Measurements from ENCODE around the gene EML4.

DNA sequence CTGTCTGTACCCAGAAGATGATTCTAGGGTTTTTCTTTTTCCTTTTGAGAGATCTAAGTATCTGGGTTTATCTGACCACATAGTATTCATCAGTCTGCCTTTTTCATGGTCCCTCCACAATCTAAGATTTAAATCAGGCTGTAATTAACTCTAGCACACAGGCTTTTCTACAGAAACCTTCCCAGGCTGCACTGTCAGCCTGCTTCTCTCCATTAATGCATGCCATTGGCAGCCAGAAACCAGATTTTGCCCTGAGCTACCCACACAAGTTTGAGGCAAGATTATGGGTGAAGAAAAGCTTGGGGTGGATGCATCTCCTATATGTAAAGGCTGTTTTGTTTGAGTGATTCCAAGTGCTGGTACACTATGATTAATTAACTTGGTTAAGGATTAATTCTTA lies 45.7 kb upstream of the EML4 start:
- no peak for TF ChIP-seq ZNF713 (CRISPR knock-in tag; IDR thresholded peaks at IDR 0.05)
- TF ChIP-seq MYC (CRISPR knock-in tag; IDR thresholded peaks at IDR 0.05; ENCODE audit: borderline replicate concordance), result no peak
- TF ChIP-seq, protein P1, sequence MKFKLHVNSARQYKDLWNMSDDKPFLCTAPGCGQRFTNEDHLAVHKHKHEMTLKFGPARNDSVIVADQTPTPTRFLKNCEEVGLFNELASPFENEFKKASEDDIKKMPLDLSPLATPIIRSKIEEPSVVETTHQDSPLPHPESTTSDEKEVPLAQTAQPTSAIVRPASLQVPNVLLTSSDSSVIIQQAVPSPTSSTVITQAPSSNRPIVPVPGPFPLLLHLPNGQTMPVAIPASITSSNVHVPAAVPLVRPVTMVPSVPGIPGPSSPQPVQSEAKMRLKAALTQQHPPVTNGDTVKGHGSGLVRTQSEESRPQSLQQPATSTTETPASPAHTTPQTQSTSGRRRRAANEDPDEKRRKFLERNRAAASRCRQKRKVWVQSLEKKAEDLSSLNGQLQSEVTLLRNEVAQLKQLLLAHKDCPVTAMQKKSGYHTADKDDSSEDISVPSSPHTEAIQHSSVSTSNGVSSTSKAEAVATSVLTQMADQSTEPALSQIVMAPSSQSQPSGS (CRISPR knock-in tag; IDR thresholded peaks at IDR 0.05), result no peak
- TF ChIP-seq EZH2 (conservative IDR thresholded peaks at IDR 0.05; ENCODE audit: low read depth, low read length), result no peak
- no peak for TF ChIP-seq ZNF124 (CRISPR knock-in tag; IDR thresholded peaks at IDR 0.05)
- TF ChIP-seq CBX5 (CRISPR knock-in tag; IDR thresholded peaks at IDR 0.05; ENCODE audit: borderline replicate concordance), result no peak
- TF ChIP-seq, protein P2, sequence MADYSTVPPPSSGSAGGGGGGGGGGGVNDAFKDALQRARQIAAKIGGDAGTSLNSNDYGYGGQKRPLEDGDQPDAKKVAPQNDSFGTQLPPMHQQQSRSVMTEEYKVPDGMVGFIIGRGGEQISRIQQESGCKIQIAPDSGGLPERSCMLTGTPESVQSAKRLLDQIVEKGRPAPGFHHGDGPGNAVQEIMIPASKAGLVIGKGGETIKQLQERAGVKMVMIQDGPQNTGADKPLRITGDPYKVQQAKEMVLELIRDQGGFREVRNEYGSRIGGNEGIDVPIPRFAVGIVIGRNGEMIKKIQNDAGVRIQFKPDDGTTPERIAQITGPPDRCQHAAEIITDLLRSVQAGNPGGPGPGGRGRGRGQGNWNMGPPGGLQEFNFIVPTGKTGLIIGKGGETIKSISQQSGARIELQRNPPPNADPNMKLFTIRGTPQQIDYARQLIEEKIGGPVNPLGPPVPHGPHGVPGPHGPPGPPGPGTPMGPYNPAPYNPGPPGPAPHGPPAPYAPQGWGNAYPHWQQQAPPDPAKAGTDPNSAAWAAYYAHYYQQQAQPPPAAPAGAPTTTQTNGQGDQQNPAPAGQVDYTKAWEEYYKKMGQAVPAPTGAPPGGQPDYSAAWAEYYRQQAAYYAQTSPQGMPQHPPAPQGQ (CRISPR knock-in tag; IDR thresholded peaks at IDR 0.05; ENCODE audit: borderline replicate concordance), result no peak
- TF ChIP-seq, protein P3, sequence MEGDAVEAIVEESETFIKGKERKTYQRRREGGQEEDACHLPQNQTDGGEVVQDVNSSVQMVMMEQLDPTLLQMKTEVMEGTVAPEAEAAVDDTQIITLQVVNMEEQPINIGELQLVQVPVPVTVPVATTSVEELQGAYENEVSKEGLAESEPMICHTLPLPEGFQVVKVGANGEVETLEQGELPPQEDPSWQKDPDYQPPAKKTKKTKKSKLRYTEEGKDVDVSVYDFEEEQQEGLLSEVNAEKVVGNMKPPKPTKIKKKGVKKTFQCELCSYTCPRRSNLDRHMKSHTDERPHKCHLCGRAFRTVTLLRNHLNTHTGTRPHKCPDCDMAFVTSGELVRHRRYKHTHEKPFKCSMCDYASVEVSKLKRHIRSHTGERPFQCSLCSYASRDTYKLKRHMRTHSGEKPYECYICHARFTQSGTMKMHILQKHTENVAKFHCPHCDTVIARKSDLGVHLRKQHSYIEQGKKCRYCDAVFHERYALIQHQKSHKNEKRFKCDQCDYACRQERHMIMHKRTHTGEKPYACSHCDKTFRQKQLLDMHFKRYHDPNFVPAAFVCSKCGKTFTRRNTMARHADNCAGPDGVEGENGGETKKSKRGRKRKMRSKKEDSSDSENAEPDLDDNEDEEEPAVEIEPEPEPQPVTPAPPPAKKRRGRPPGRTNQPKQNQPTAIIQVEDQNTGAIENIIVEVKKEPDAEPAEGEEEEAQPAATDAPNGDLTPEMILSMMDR (CRISPR knock-in tag; IDR thresholded peaks at IDR 0.05), result no peak
- no peak for TF ChIP-seq SIN3A (IDR thresholded peaks at IDR 0.05; ENCODE audit: borderline replicate concordance, low read depth, low read length)
- TF ChIP-seq IRF2 (CRISPR knock-in tag; IDR thresholded peaks at IDR 0.05), result no peak
- no peak for TF ChIP-seq PHF21A (CRISPR knock-in tag; IDR thresholded peaks at IDR 0.05)
- TF ChIP-seq POLR2A (IDR thresholded peaks at IDR 0.05; ENCODE audit: insufficient read depth in 1 of 2, low read depth in 2 of 2, low read length in 2 of 2), result no peak
- TF ChIP-seq NFIC (IDR thresholded peaks at IDR 0.05; ENCODE audit: low read length), result no peak

Measured in HepG2 (cell line).